ENCODE results near the gene UBE2I. TPM values are rescaled to one million over a fixed set of nuclear protein-coding genes. Genes with fewer than 3 reads are reported as not detected.
"Not testable (repeated sequence)": the region's sequence is repeated elsewhere in the genome, so short reads cannot be mapped to it uniquely, and the experiment has no call there.

UBE2I gene
- polyA plus RNA-seq (ENCODE audit: insufficient read length in 4 of 4), result 100 to 1,000 TPM; 152 to 184 (median 163) TPM

- peak; percentile 97 to 100 (median 100) for DNase-seq (ENCODE audit: low read depth in 4 of 4, low spot score in 2 of 4)
Observed at GRCh38 chr16:1308977-1309885, at the start of gene UBE2I. UBE2I (plus strand) TSS chr16:1309636; CDS start chr16:1314031, 4,395 bp downstream.

- DNase-seq (ENCODE audit: low read depth in 4 of 4, low spot score in 2 of 4), result no peak
Observed at GRCh38 chr16:1259760-1260068, 49.7 kb upstream of the UBE2I start.

GRCh38 chr16:1260101-1260680, 49.2 kb upstream of the UBE2I start:
- DNase-seq (ENCODE audit: low read depth in 4 of 4, low spot score in 2 of 4), result no peak

- no peak for DNase-seq (ENCODE audit: low read depth in 4 of 4, low spot score in 2 of 4)
Observed at GRCh38 chr16:1261131-1261892, 48.1 kb upstream of the UBE2I start.

GRCh38 chr16:1262210-1262845, 47.1 kb upstream of the UBE2I start:
- DNase-seq (ENCODE audit: low read depth in 4 of 4, low spot score in 2 of 4), result no peak

- DNase-seq (ENCODE audit: low read depth in 4 of 4, low spot score in 2 of 4), result no peak
Observed at GRCh38 chr16:1262846-1263221, 46.6 kb upstream of the UBE2I start.

GRCh38 chr16:1263591-1264344, 45.7 kb upstream of the UBE2I start:
- no peak for DNase-seq (ENCODE audit: low read depth in 4 of 4, low spot score in 2 of 4)

- no peak for DNase-seq (ENCODE audit: low read depth in 4 of 4, low spot score in 2 of 4)
Observed at GRCh38 chr16:1264345-1265089, 44.9 kb upstream of the UBE2I start.

- DNase-seq (ENCODE audit: low read depth in 4 of 4, low spot score in 2 of 4), result no peak
Observed at GRCh38 chr16:1265090-1265630, 44.3 kb upstream of the UBE2I start.

GRCh38 chr16:1265826-1266225, 43.6 kb upstream of the UBE2I start:
- no peak for DNase-seq (ENCODE audit: low read depth in 4 of 4, low spot score in 2 of 4)

GRCh38 chr16:1269418-1269817, 40.0 kb upstream of the UBE2I start:
- not testable (repeated sequence) for DNase-seq (ENCODE audit: low read depth in 4 of 4, low spot score in 2 of 4)

GRCh38 chr16:1271380-1271723, 38.1 kb upstream of the UBE2I start:
- DNase-seq (ENCODE audit: low read depth in 4 of 4, low spot score in 2 of 4), result no peak

- not testable (repeated sequence) for DNase-seq (ENCODE audit: low read depth in 4 of 4, low spot score in 2 of 4)
Observed at GRCh38 chr16:1271724-1272413, 37.6 kb upstream of the UBE2I start.

- no peak for DNase-seq (ENCODE audit: low read depth in 4 of 4, low spot score in 2 of 4)
Observed at GRCh38 chr16:1272453-1273198, 36.8 kb upstream of the UBE2I start.

GRCh38 chr16:1273816-1274215, 35.6 kb upstream of the UBE2I start:
- DNase-seq (ENCODE audit: low read depth in 4 of 4, low spot score in 2 of 4), result no peak

- DNase-seq (ENCODE audit: low read depth in 4 of 4, low spot score in 2 of 4), result no peak
Observed at GRCh38 chr16:1274767-1275166, 34.7 kb upstream of the UBE2I start.

- DNase-seq (ENCODE audit: low read depth in 4 of 4, low spot score in 2 of 4), result no peak
Observed at GRCh38 chr16:1275791-1276579, 33.5 kb upstream of the UBE2I start.
